WI38 (cell line): ENCODE results near the gene PTGDR.
A peak's percentile ranks its signal among the peaks of the same experiment; 100 is the strongest.

Source experiments
- H3K4me3 ChIP-seq: 2 replicates; pipeline ENCODE4 v1.5.1; 2011; ENCODE audit warnings: low read depth, mild to moderate bottlenecking, control low read depth, low read length
- TF ChIP-seq, protein P1 (sequence below): IDR thresholded peaks from 2 replicates; pipeline ENCODE4 v1.5.1; 2012; ENCODE audit warnings: low read depth, mild to moderate bottlenecking, control low read depth, low read length

The PTGDR gene

DNA sequence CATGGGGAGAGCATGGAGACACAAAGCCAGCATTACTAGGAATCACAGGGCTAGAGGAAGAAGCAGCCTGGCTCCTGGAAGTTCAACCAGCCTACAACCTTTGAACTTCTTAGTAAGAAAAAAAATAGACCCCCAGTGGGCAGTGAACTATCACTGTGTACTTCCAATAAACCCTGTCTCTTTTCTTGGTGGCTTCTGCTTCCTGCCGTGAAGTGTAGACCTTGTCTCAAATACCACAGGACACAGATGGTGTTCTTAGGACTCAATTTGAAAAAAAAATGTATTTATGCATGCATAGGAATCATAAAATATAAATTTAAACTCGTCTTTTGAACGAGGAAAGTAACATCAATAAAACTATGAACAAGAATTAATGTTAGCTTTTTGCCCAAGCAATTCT is 43.0 kb downstream of the PTGDR start:
- TF ChIP-seq, protein P1, sequence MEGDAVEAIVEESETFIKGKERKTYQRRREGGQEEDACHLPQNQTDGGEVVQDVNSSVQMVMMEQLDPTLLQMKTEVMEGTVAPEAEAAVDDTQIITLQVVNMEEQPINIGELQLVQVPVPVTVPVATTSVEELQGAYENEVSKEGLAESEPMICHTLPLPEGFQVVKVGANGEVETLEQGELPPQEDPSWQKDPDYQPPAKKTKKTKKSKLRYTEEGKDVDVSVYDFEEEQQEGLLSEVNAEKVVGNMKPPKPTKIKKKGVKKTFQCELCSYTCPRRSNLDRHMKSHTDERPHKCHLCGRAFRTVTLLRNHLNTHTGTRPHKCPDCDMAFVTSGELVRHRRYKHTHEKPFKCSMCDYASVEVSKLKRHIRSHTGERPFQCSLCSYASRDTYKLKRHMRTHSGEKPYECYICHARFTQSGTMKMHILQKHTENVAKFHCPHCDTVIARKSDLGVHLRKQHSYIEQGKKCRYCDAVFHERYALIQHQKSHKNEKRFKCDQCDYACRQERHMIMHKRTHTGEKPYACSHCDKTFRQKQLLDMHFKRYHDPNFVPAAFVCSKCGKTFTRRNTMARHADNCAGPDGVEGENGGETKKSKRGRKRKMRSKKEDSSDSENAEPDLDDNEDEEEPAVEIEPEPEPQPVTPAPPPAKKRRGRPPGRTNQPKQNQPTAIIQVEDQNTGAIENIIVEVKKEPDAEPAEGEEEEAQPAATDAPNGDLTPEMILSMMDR, result no peak
- no peak overlapping the region for H3K4me3 ChIP-seq

DNA sequence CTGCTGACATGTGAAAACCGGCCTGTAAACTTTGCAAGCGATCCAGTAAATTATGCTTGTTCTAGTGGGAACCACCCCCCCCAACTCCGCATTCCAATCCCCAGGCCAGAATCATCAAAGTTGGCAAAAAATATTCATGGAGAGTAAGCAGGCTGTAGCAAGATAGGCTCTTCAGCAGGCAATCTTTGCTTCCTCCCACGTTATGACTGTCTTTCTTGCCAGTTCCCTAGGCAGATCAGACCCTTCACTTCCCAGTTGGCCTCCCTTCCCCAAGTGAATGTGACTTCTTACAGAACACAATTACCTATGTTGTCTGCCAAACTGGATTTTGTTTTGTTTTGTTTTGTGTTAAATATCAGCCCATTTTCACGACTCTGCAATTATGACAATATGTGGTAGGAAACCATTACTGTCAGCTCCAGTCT is 45.4 kb downstream of the PTGDR start:
- H3K4me3 ChIP-seq, result peak overlapping the region; percentile 79
- TF ChIP-seq, protein P1, result no peak

DNA sequence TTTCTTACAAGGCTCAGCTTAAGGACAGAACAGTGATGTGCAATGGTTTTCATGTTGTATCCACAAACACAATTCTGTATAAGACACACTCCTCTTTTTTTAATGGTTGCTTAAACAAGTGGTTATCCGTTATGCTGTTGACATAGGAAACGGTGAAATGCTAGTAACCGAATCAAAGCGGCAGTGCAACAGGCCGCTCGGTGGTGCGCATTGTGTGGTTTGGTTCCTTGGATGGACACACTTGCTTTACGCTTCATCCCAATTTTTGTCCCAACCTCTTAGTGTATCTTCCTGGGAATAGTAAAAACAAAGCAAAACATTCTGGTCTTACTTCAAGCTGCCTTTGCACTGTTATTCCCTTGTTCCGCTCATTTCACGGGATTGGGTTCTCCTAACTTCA is 46.0 kb downstream of the PTGDR start:
- peak overlapping the region; percentile 79 for H3K4me3 ChIP-seq
- TF ChIP-seq, protein P1, result no peak

DNA sequence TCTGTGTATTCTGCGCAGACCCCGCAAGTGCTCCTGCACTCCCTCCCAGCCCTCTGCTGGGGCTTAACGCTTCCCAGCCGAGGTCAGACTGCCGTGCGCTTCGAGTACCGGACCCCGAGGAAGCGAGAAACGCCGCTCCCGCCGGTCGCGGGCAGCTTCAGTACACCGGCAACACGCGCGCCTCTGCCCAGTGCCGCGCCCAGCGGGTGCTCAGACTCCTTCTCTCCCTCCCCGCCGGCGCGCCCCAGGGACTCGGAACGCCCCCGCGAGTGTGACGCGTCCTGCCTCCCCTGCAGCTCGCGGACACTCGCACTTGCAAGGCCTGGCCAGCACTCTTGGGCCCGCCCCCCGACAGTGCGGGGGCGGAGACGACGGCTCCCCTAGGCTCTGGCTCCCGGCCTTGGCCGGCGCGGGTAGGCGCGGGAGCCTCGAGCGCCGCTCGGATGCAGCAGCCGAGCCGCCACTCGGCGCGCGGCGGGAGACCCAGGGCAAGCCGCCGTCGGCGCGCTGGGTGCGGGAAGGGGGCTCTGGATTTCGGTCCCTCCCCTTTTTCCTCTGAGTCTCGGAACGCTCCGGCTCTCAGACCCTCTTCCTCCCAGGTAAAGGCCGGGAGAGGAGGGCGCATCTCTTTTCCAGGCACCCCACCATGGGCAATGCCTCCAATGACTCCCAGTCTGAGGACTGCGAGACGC is 46.6 kb downstream of the PTGDR start, which contains the start of gene PTGER2:
Gene PTGER2, plus strand, starts transcription at position 410 of the 692 bp plus-strand sequence. Its CDS starts 237 bp downstream, at position 647.
- TF ChIP-seq, protein P1, result no peak
- peak within 1 kb of the TSS; percentile 79 for H3K4me3 ChIP-seq

DNA sequence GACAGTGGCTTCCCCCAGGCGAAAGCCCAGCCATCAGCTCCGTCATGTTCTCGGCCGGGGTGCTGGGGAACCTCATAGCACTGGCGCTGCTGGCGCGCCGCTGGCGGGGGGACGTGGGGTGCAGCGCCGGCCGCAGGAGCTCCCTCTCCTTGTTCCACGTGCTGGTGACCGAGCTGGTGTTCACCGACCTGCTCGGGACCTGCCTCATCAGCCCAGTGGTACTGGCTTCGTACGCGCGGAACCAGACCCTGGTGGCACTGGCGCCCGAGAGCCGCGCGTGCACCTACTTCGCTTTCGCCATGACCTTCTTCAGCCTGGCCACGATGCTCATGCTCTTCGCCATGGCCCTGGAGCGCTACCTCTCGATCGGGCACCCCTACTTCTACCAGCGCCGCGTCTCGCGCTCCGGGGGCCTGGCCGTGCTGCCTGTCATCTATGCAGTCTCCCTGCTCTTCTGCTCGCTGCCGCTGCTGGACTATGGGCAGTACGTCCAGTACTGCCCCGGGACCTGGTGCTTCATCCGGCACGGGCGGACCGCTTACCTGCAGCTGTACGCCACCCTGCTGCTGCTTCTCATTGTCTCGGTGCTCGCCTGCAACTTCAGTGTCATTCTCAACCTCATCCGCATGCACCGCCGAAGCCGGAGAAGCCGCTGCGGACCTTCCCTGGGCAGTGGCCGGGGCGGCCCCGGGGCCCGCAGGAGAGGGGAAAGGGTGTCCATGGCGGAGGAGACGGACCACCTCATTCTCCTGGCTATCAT is 47.3 kb downstream of the PTGDR start:
- TF ChIP-seq, protein P1, result no peak
- H3K4me3 ChIP-seq, result peak overlapping the region; percentile 79

DNA sequence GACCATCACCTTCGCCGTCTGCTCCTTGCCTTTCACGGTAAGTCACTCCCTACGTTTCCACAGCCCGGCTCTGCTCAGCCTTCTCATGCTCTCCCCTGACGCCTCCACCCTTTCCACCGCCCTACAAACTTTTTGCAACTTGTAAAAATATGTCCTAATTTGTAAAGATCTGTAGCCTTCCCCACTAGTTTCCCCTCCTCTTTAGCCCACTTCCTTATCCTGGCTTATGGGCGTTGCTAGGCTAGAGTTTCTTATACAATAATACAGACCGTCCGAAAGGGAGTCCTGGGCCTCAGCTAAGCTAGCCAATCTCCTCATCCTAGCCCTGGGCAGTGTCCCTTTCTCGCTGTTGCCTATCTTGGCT is 47.8 kb downstream of the PTGDR start:
- peak overlapping the region; percentile 79 for H3K4me3 ChIP-seq
- TF ChIP-seq, protein P1, result no peak

DNA sequence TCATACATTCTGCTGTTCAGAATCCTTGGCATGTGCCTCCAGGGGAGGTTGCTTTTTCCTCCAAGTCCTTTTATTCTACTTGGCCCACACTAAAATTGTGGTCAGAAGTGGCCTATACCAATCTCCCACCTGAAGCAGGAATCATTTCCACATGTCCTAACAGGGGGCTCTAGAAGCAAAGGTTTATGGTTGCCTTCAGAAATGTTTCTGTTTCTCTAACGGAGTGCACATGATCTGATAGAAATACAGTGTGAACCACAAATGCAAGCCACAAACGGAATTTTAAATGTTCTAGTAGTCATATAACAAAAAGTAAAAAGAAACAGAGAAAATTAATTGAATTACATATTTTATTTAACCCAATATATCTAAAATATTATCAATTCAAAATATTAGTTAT is 50.6 kb downstream of the PTGDR start:
- H3K4me3 ChIP-seq, result peak overlapping the region; percentile 79
- TF ChIP-seq, protein P1, result no peak
